HepG2 (cell line): ENCODE measurements around the gene PRDX5. TPM values are rescaled to one million over a fixed set of nuclear protein-coding genes. Genes with fewer than 3 reads are reported as not detected.

Source experiments
- ATAC-seq: fragments of 200-7000 bp; cut with Tn5 transposase; 3 replicates; pipeline ENCODE4 v1.9.1; 2020; ENCODE audit warnings: mild to moderate bottlenecking, moderate library complexity
- BruUV-seq: library from RNA; stranded (reverse); fragments of 400-500 nt; replicated peaks from 2 replicates; lab custom pipeline; 2021; lab: Mats Ljungman, UMichigan
- CTCF ChIA-PET: fragments of 300-600 bp; formaldehyde crosslinking; extraction: SDS; loops from one replicate; lab custom pipeline; 2021; ENCODE audit warnings: low total read pairs, inconsistent platforms, low intra/inter-chr PET ratio; lab: Yijun Ruan, JAX
- POLR2A ChIA-PET: fragments of 350-600 bp; sonication (Branson Sonifier 250); formaldehyde crosslinking; loops from one replicate; lab custom pipeline; 2020; ENCODE audit warnings: antibody characterized with exemption, inconsistent platforms; lab: Yijun Ruan, JAX
- DNase-seq: peaks from one replicate; pipeline ENCODE4 v3.0.0-alpha.2; 2015; ENCODE audit warnings: low spot score
- FAIRE-seq: peaks from 3 replicates; lab custom pipeline; 2011; peaks lifted over from hg19 to GRCh38; lab: Jason Lieb, UNC
- H2AFZ ChIP-seq: one replicate; pipeline ENCODE4 v1.6.1; 2011; ENCODE audit warnings: low read length, inconsistent platforms
- H3K27ac ChIP-seq: fragments of 300-600 bp; 3 replicates; pipeline ENCODE4 v1.8.0; 2011; ENCODE audit warnings: mixed run types, mild to moderate bottlenecking, mixed read lengths, low read length, inconsistent platforms; ENCODE audit not compliant: insufficient read depth; ENCODE audit errors: extremely low read length
- H3K27me3 ChIP-seq, 2 experiments: fragments of 200-600 bp in 1 of 2; 2 replicates in 1 of 2; 3 replicates in 1 of 2; pipeline versions ENCODE4 v1.6.0 to v1.8.0; 2011; ENCODE audit warnings: low read length in 2 of 2, mild to moderate bottlenecking in 2 of 2, moderate library complexity in 2 of 2, inconsistent platforms in 1 of 2; ENCODE audit not compliant: insufficient read depth in 2 of 2, control insufficient read depth in 1 of 2
- H3K36me3 ChIP-seq, 2 experiments: fragments of 200-600 bp in 1 of 2; replicated peaks in 1 of 2; 2 replicates in 1 of 2; 3 replicates in 1 of 2; pipeline versions ENCODE4 v1.5.1 to v1.8.0; 2011; ENCODE audit warnings: low read length in 2 of 2, inconsistent platforms in 1 of 2; ENCODE audit not compliant: insufficient read depth in 2 of 2, control insufficient read depth in 1 of 2
- H3K4me1 ChIP-seq: 2 replicates; pipeline ENCODE4 v1.5.1; 2012; ENCODE audit warnings: low read length, inconsistent platforms; ENCODE audit not compliant: insufficient read depth
- H3K4me2 ChIP-seq: 2 replicates; pipeline ENCODE4 v1.6.0; 2011; ENCODE audit warnings: low read depth, low read length, inconsistent platforms
- H3K4me3 ChIP-seq, 3 experiments: fragments of 200-600 bp in 1 of 3; sonication (generic), shearing (Covaris generic) in 1 of 3; replicated peaks in 1 of 3; 2 replicates each; pipeline ENCODE4 v1.5.1; 2011 to 2016; ENCODE audit warnings: low read length in 3 of 3, inconsistent platforms in 2 of 3, low read depth in 2 of 3, mild to moderate bottlenecking in 2 of 3, control low read depth in 1 of 3, mixed read lengths in 1 of 3; ENCODE audit not compliant: insufficient read depth in 1 of 3
- H3K79me2 ChIP-seq: one replicate; pipeline ENCODE4 v1.6.1; 2011; ENCODE audit warnings: low read length, inconsistent platforms; ENCODE audit not compliant: insufficient read depth
- H3K9ac ChIP-seq: 2 replicates; pipeline ENCODE4 v1.6.0; 2011; ENCODE audit warnings: mild to moderate bottlenecking, low read depth, low read length, inconsistent platforms; ENCODE audit not compliant: insufficient read depth
- H3K9me3 ChIP-seq: 2 replicates; pipeline ENCODE4 v1.5.1; 2012; ENCODE audit warnings: mild to moderate bottlenecking, low read length
- H4K20me1 ChIP-seq: 2 replicates; pipeline ENCODE4 v1.6.0; 2011; ENCODE audit warnings: inconsistent platforms, mild to moderate bottlenecking, low read length, moderate library complexity; ENCODE audit not compliant: insufficient read depth
- AGO1 ChIP-seq: fragments of 200-400 bp; formaldehyde crosslinking; IDR thresholded peaks from 2 replicates; pipeline ENCODE4 v1.6.1; 2017; ENCODE audit warnings: mild to moderate bottlenecking, low read depth, low read length, moderate library complexity; ENCODE audit not compliant: poor library complexity, severe bottlenecking
- AHR ChIP-seq: IDR thresholded peaks from 2 replicates; pipeline ENCODE4 v1.6.1; 2018; ENCODE audit warnings: missing genetic modification reagents, missing compliant biosample characterization
- ARID2 ChIP-seq: sonication (generic); formaldehyde crosslinking; IDR thresholded peaks from 2 replicates; pipeline ENCODE4 v1.8.1; 2022; ENCODE audit warnings: mild to moderate bottlenecking, missing genetic modification reagents, borderline replicate concordance
- CEBPB ChIP-seq: IDR thresholded peaks from 2 replicates; pipeline ENCODE4 v1.6.1; 2011; ENCODE audit warnings: low read depth, low read length, improper control_type of control experiment, borderline replicate concordance
- GRHL1 ChIP-seq: sonication (generic); formaldehyde crosslinking; conservative IDR thresholded peaks from 2 replicates; pipeline ENCODE4 v1.8.0; 2022; ENCODE audit warnings: missing genetic modification reagents
- HINFP ChIP-seq: sonication (generic); formaldehyde crosslinking; IDR thresholded peaks from 2 replicates; pipeline ENCODE4 v1.4.0; 2020; ENCODE audit warnings: low read depth, mild to moderate bottlenecking, missing genetic modification reagents
- NAIF1 ChIP-seq: sonication (generic); formaldehyde crosslinking; IDR thresholded peaks from 2 replicates; pipeline ENCODE4 v1.5.0; 2020; ENCODE audit warnings: mild to moderate bottlenecking, missing genetic modification reagents, borderline replicate concordance
- NCOR1 ChIP-seq: fragments of 200-600 bp; sonication (generic); IDR thresholded peaks from 2 replicates; pipeline ENCODE4 v1.7.0; 2017; ENCODE audit warnings: antibody characterized with exemption, low read length, borderline replicate concordance
- SMC3 ChIP-seq: IDR thresholded peaks from 2 replicates; pipeline ENCODE4 v1.6.1; 2011; ENCODE audit warnings: low read length, improper control_type of control experiment
- THAP11 ChIP-seq: IDR thresholded peaks from 2 replicates; pipeline ENCODE4 v1.6.1; 2016; ENCODE audit warnings: missing biosample characterization, missing genetic modification reagents
- ZNF264 ChIP-seq: sonication (generic); formaldehyde crosslinking; IDR thresholded peaks from 2 replicates; pipeline ENCODE4 v1.4.0; 2020; ENCODE audit warnings: missing genetic modification reagents
- ZNF292 ChIP-seq: sonication (generic); formaldehyde crosslinking; IDR thresholded peaks from 2 replicates; pipeline ENCODE4 v1.8.1; 2022; ENCODE audit warnings: mild to moderate bottlenecking, low read depth, missing genetic modification reagents, borderline replicate concordance
- ZNF589 ChIP-seq: sonication (generic); formaldehyde crosslinking; conservative IDR thresholded peaks from 2 replicates; pipeline ENCODE4 v1.8.0; 2022; ENCODE audit warnings: mild to moderate bottlenecking, moderate library complexity, missing genetic modification reagents
- whole genome bisulfite sequencing: methylation state at CpG from one replicate; pipeline ENCODE4 v1.1.6; 2017; ENCODE audit warnings: low lambda C conversion rate; 5-methylcytosine and 5-hydroxymethylcytosine counted together
- in situ Hi-C: cut with HindIII; loops from 2 replicates; pipeline ENCODE4 v1.10.0; 2017; ENCODE audit warnings: low pct_unique_long_range_greater_than_20kb; ENCODE audit not compliant: extremely low pct_ligation_motif_present
- intact Hi-C: fragments of 100-400 bp; cut with micrococcal nuclease; formaldehyde crosslinking; loops from one replicate; pipeline ENCODE4 v1.10.0; 2022; ENCODE audit not compliant: unreplicated experiment
- polyA plus RNA-seq, 8 experiments: library from polyadenylated mRNA; depleted of rRNA in 3 of 8; stranded (reverse) in 7 of 8; unstranded in 1 of 8; fragments of >200 nt; fragmentation: Illumina TruSeq in 4 of 8; extraction: Trizol in 4 of 8; gene quantifications; 2 replicates each; pipeline versions ENCODE4 v1.2.1 to v1.2.3, GENCODE V29; 2011 to 2016; ENCODE audit warnings: low read depth in 4 of 8, missing spikeins in 1 of 8, mixed read lengths in 1 of 8; ENCODE audit not compliant: insufficient read depth in 1 of 8
- total RNA-seq, 5 experiments: library from RNA; depleted of rRNA; stranded (reverse); fragments of >200 nt; fragmentation: Illumina TruSeq; extraction: Trizol; gene quantifications; 2 replicates each; pipeline ENCODE4 v1.2.3, GENCODE V29; 2016; ENCODE audit warnings: low read depth in 1 of 5
- TF ChIP-seq, protein P1 (sequence below): sonication (generic); formaldehyde crosslinking; IDR thresholded peaks from 2 replicates; pipeline ENCODE4 v1.5.1; 2020; ENCODE audit warnings: mild to moderate bottlenecking, missing genetic modification reagents, borderline replicate concordance
- TF ChIP-seq, protein P2 (sequence below): IDR thresholded peaks from 2 replicates; pipeline ENCODE4 v1.6.1; 2016

PRDX5 gene
- total and polyA plus RNA-seq, 2 of the 13 experiments (the other 11 are each of a cell fraction or from before 2014, with no cell fraction given) = 215 to 311 TPM

GRCh38 chr11:64306563-64306875, 11.4 kb upstream of the PRDX5 start (continued):
- TF ChIP-seq AGO1 (peak; percentile 6), SMC3 (no peak), NCOR1 (no peak), AHR (CRISPR knock-in tag) (0 out of 2 replicates have a peak, but pooled peaks have one; percentile 6)

- peak overlapping the region; percentile 81 for H3K9ac ChIP-seq
- in situ Hi-C loops (no loop called here), intact Hi-C loops (loop anchor here (10.0 kb wide), 1 partner anchor 122 kb away; the partner anchor contains the start of gene STIP1)
- no peaks in the 10 kb centered on the region for H4K20me1 ChIP-seq
- ATAC-seq (peak; percentile 3), DNase-seq (peak; percentile 60), FAIRE-seq (peak; percentile 55)
- peaks cover 61% of the 10 kb centered on the region for H3K4me1 ChIP-seq
- 29% methylated on average over 1 of the region's 15 CpGs for WGBS
- no peaks in the 10 kb centered on the region for H3K9me3 ChIP-seq
- peak overlapping the region; percentile 82 for H3K27ac ChIP-seq
- H3K27me3 ChIP-seq = no peaks in the 10 kb centered on the region; a peak in 1 of 5 replicates
- ChIA-PET POLR2A (interaction anchor here (1.3 to 5.5 kb wide), 3 partner anchors 10 to 81 kb away, joined by 4 to 103 read pairs (median 13); partner anchors contain the start of genes NUDT22, PRDX5, TRMT112 and TRPT1), CTCF (interaction anchor here (1.2 kb wide), 1 partner anchor 48 kb away, joined by 3 read pairs; no protein-coding TSS in a partner anchor)
- peaks cover 15% of the 10 kb centered on the region for H3K79me2 ChIP-seq
- H3K4me3 ChIP-seq = peak overlapping the region; percentile 66 to 85 (median 68)
- BruUV-seq = no TSS peak
- H2AFZ ChIP-seq = no peak overlapping the region
- peak overlapping the region; percentile 97 for H3K4me2 ChIP-seq
- H3K36me3 ChIP-seq = no peaks in the 10 kb centered on the region
- TF ChIP-seq, protein P1, sequence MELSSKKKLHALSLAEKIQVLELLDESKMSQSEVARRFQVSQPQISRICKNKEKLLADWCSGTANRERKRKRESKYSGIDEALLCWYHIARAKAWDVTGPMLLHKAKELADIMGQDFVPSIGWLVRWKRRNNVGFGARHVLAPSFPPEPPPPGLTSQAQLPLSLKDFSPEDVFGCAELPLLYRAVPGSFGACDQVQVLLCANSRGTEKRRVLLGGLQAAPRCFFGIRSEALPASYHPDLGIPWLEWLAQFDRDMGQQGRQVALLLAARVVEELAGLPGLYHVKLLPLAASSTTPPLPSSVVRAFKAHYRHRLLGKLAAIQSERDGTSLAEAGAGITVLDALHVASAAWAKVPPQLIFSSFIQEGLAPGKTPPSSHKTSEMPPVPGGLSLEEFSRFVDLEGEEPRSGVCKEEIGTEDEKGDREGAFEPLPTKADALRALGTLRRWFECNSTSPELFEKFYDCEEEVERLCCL (CRISPR knock-in tag) = no peak
- TF ChIP-seq HINFP (CRISPR knock-in tag) (0 out of 2 replicates have a peak, but pooled peaks have one; percentile 41), CEBPB (peak; percentile 91), ARID2 (CRISPR knock-in tag) (0 out of 2 replicates have a peak, but pooled peaks have one; percentile 15), ZNF589 (CRISPR knock-in tag) (no peak), THAP11 (CRISPR knock-in tag) (peak; percentile 24; the same call in 1 of the 2 replicates), NAIF1 (CRISPR knock-in tag) (no peak), GRHL1 (no peak), ZNF292 (CRISPR knock-in tag) (no peak), ZNF264 (peak; percentile 51; the same call in 1 of the 2 replicates)
- TF ChIP-seq, protein P2, sequence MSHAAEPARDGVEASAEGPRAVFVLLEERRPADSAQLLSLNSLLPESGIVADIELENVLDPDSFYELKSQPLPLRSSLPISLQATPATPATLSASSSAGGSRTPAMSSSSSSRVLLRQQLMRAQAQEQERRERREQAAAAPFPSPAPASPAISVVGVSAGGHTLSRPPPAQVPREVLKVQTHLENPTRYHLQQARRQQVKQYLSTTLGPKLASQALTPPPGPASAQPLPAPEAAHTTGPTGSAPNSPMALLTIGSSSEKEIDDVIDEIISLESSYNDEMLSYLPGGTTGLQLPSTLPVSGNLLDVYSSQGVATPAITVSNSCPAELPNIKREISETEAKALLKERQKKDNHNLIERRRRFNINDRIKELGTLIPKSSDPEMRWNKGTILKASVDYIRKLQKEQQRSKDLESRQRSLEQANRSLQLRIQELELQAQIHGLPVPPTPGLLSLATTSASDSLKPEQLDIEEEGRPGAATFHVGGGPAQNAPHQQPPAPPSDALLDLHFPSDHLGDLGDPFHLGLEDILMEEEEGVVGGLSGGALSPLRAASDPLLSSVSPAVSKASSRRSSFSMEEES = no peak
Measured at GRCh38 chr11:64306876-64307622, 10.9 kb upstream of the PRDX5 start.
